MM.1S (cell line): ENCODE measurements around the gene GALNT7.

ENCODE experiments used
- EZH2 ChIP-seq: fragments of 300-600 bp; sonication (generic); optimal IDR thresholded peaks from 2 replicates; pipeline ENCODE3; 2017; ENCODE audit warnings: low read depth, mild to moderate bottlenecking, antibody characterized with exemption, low read length, mixed read lengths
- EZH2phosphoT487 ChIP-seq: fragments of 300-600 bp; sonication (generic); IDR thresholded peaks from 2 replicates; pipeline ENCODE4 v1.6.1; 2018; ENCODE audit warnings: antibody characterized with exemption, low read length
- TF ChIP-seq, protein P1 (sequence below): fragments of 300-600 bp; sonication (generic); IDR thresholded peaks from 2 replicates; pipeline ENCODE4 v1.5.1; 2016; ENCODE audit warnings: antibody characterized with exemption, low read length, mixed read lengths

DNA sequence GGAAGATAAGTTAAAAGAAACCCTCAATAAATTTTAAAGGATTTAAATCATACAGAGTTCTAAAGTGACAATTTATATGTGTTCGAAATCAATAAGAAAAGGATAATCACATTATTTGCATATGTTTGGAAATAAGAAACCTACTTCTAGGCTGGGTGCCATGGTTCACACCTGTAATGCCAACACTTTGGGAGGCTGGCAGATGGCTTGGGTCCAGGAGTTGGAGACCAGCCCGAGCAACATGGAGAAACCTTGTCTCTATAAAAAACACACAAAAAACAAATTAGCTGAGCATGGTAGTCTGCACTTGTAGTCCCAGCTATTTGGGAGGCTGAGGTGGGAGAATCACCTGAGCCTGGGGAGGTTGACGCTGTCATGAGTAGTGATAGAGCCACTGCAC, 194.1 kb downstream of the GALNT7 start:
- TF ChIP-seq, protein P1, sequence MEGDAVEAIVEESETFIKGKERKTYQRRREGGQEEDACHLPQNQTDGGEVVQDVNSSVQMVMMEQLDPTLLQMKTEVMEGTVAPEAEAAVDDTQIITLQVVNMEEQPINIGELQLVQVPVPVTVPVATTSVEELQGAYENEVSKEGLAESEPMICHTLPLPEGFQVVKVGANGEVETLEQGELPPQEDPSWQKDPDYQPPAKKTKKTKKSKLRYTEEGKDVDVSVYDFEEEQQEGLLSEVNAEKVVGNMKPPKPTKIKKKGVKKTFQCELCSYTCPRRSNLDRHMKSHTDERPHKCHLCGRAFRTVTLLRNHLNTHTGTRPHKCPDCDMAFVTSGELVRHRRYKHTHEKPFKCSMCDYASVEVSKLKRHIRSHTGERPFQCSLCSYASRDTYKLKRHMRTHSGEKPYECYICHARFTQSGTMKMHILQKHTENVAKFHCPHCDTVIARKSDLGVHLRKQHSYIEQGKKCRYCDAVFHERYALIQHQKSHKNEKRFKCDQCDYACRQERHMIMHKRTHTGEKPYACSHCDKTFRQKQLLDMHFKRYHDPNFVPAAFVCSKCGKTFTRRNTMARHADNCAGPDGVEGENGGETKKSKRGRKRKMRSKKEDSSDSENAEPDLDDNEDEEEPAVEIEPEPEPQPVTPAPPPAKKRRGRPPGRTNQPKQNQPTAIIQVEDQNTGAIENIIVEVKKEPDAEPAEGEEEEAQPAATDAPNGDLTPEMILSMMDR: no peak
- TF ChIP-seq EZH2phosphoT487 (no peak), EZH2 (no peak)
